ENCODE measurements around the gene DRAP1.
A peak's percentile ranks its signal among the peaks of the same experiment; 100 is the strongest.

DRAP1 gene

DNA sequence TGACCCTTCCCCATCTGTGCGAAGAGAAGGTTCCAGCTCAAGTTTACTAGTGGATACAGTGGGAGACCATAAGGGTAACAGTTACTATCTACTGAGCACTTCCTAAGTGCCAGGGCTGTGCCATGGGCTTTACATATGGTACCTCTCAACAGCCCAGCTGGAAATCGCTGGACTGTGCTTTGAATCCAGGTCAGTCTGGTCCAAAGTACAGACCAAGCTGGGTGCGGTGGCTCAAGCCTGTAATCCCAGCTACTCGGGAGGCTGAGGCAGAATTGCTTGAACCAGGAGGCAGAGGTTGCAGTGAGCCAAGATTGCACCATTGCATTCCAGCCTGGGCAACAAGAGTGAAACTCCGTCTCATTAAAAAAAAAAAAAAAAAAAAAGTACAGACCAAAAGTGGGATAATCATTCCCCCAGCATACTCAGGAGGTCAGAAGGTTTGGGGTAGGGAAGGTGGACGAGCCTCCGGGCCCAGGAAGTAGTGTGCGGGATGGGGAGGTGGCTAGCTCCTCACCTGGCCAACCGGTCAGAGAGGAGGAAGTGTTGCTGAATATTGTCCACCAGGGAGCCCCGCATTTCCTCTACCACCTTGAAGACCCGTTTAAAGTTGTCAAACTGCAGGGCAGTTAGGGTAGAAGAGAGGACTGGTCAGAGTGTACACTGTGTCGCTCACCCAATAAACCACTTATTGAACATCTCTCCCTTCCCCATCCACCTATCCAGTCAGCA, 33.3 kb upstream of the DRAP1 start:
- peaks cover 47% of the 10 kb centered on the region for H3K4me1 ChIP-seq (ENCODE audit: control insufficient read depth, low read length)
- TF ChIP-seq CTCF (IDR thresholded peaks at IDR 0.05; ENCODE audit: low read depth, low read length, poor library complexity, severe bottlenecking), result no peak
- no peak for TF ChIP-seq EZH2phosphoT487 (IDR thresholded peaks at IDR 0.05; ENCODE audit: borderline replicate concordance, low read length)
- H3K9me2 ChIP-seq (replicated peaks; ENCODE audit: control insufficient read depth, low read length), result no peaks in the 10 kb centered on the region
- peaks cover 53% of the 10 kb centered on the region for H3K36me3 ChIP-seq (ENCODE audit: control insufficient read depth, low read length)
- no peak overlapping the region for H3K4me3 ChIP-seq (ENCODE audit: low read length)
- peaks cover 18% of the 10 kb centered on the region for H3F3A ChIP-seq (ENCODE audit: control insufficient read depth, insufficient read depth)
- H3K79me2 ChIP-seq (ENCODE audit: control insufficient read depth, low read length), result peaks cover 15% of the 10 kb centered on the region
- peak overlapping the region; percentile 95 for H3K4me2 ChIP-seq (ENCODE audit: low read length)
- no peaks in the 10 kb centered on the region for H4K20me1 ChIP-seq (ENCODE audit: control insufficient read depth, insufficient read depth, low read depth, low read length)
- no peaks in the 10 kb centered on the region for H3K27me3 ChIP-seq (ENCODE audit: control insufficient read depth, low read length)
- H3K9me3 ChIP-seq (ENCODE audit: control insufficient read depth, insufficient read depth, low read length), result no peaks in the 10 kb centered on the region
- H3K27ac ChIP-seq (ENCODE audit: low read depth, low read length), result no peak overlapping the region

DNA sequence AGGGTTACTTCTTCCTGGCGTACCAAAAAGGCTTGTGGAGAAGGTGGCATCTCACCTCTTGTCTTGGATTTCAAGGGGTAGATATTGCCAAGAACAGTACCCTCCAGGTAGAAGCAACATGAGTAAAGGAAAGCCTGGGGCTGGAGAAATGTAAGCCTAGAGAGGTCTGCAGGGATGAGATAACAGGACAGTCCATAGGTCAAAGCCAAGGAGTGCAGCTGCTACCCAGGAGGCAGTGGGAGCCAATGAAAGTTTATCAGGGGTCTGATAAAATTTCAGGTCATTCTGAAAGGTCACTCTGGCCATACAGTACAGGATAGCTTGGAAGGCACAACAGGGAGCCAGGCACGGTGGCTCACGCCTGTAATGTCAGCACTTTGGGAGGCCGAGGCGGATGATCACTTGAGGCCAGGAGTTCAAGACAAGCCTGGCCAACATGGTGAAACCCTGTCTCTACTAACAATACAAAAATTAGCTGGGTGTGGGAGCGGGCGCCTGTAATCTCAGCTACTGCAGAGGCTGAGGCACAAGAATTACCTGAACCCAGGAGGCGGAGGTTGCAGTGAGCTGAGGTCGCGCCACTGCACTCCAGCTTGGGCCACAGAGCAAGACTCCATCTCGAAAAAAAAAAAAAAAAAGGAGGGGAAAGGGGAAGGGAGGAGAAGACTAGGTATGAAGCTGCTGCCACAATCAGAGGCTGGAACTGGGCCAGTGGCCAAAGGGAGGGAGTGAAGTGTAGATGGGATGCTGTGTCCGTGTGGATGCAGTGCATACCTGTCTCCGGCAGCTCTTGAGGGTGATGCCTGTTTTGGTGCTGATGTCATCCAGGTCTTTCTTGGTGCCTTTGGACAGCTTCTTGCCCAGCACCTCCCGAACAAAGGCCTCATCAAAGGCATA, 32.2 kb upstream of the DRAP1 start:
- H3K27ac ChIP-seq (ENCODE audit: low read depth, low read length), result no peak overlapping the region
- peak overlapping the region; percentile 95 for H3K4me2 ChIP-seq (ENCODE audit: low read length)
- H3K36me3 ChIP-seq (ENCODE audit: control insufficient read depth, low read length), result peaks cover 62% of the 10 kb centered on the region
- peaks cover 51% of the 10 kb centered on the region for H3K4me1 ChIP-seq (ENCODE audit: control insufficient read depth, low read length)
- 0 out of 2 replicates have a peak, but pooled peaks cover 2% of the 10 kb centered on the region for H4K20me1 ChIP-seq (ENCODE audit: control insufficient read depth, insufficient read depth, low read depth, low read length)
- no peaks in the 10 kb centered on the region for H3K9me2 ChIP-seq (replicated peaks; ENCODE audit: control insufficient read depth, low read length)
- peaks cover 26% of the 10 kb centered on the region for H3K79me2 ChIP-seq (ENCODE audit: control insufficient read depth, low read length)
- H3K4me3 ChIP-seq (ENCODE audit: low read length), result peak overlapping the region; percentile 93
- H3F3A ChIP-seq (ENCODE audit: control insufficient read depth, insufficient read depth), result peaks cover 23% of the 10 kb centered on the region
- H3K27me3 ChIP-seq (ENCODE audit: control insufficient read depth, low read length), result no peaks in the 10 kb centered on the region
- no peak for TF ChIP-seq EZH2phosphoT487 (IDR thresholded peaks at IDR 0.05; ENCODE audit: borderline replicate concordance, low read length)
- no peak for TF ChIP-seq CTCF (IDR thresholded peaks at IDR 0.05; ENCODE audit: low read depth, low read length, poor library complexity, severe bottlenecking)
- H3K9me3 ChIP-seq (ENCODE audit: control insufficient read depth, insufficient read depth, low read length), result no peaks in the 10 kb centered on the region

- Histone ChIP-seq H3K4me3 (ENCODE audit: low read length) (peak overlapping the region; percentile 93), H3K79me2 (ENCODE audit: control insufficient read depth, low read length) (peaks cover 33% of the 10 kb centered on the region), H3K36me3 (ENCODE audit: control insufficient read depth, low read length) (peaks cover 58% of the 10 kb centered on the region), H3K4me2 (ENCODE audit: low read length) (peak overlapping the region; percentile 95), H3K9me3 (ENCODE audit: control insufficient read depth, insufficient read depth, low read length) (no peaks in the 10 kb centered on the region), H4K20me1 (ENCODE audit: control insufficient read depth, insufficient read depth, low read depth, low read length) (0 out of 2 replicates have a peak, but pooled peaks cover 3% of the 10 kb centered on the region), H3K4me1 (ENCODE audit: control insufficient read depth, low read length) (peaks cover 57% of the 10 kb centered on the region), H3F3A (ENCODE audit: control insufficient read depth, insufficient read depth) (peaks cover 24% of the 10 kb centered on the region), H3K27me3 (ENCODE audit: control insufficient read depth, low read length) (no peaks in the 10 kb centered on the region), H3K9me2 (replicated peaks; ENCODE audit: control insufficient read depth, low read length) (no peaks in the 10 kb centered on the region), H3K27ac (ENCODE audit: low read depth, low read length) (peak overlapping the region; percentile 88; the same call in 1 of the 2 replicates)
- no peak for TF ChIP-seq CTCF (IDR thresholded peaks at IDR 0.05; ENCODE audit: low read depth, low read length, poor library complexity, severe bottlenecking)
- TF ChIP-seq EZH2phosphoT487 (IDR thresholded peaks at IDR 0.05; ENCODE audit: borderline replicate concordance, low read length), result no peak
These were observed 31.5 kb upstream of the DRAP1 start for GRCh38 chr11:65887723-65888162.

All from DOHH2 (cell line).